NB4 (cell line): ENCODE results near the gene COL8A1.

Experiments used
- DNase-seq: peaks from one replicate; pipeline ENCODE4 v3.0.0; 2010; ENCODE audit warnings: low read depth
- H3K4me3 ChIP-seq: one replicate; pipeline ENCODE4 v1.5.1; 2011; ENCODE audit warnings: mild to moderate bottlenecking, low read depth, low read length, moderate library complexity
- MAX ChIP-seq: IDR thresholded peaks from 2 replicates; pipeline ENCODE4 v1.6.1; 2011; ENCODE audit warnings: low read depth, low read length
- MYC ChIP-seq: IDR thresholded peaks from 2 replicates; pipeline ENCODE4 v1.6.1; 2011; ENCODE audit warnings: low read depth, low read length
- POLR2A ChIP-seq: IDR thresholded peaks from 2 replicates; pipeline ENCODE4 v1.6.1; 2011; ENCODE audit warnings: mild to moderate bottlenecking; ENCODE audit not compliant: insufficient read length; ENCODE audit errors: extremely low read depth
- TF ChIP-seq, protein P1 (sequence below): IDR thresholded peaks from one replicate; pipeline ENCODE4 v1.5.1; 2012; ENCODE audit warnings: low read depth, low read length

Gene COL8A1

DNA sequence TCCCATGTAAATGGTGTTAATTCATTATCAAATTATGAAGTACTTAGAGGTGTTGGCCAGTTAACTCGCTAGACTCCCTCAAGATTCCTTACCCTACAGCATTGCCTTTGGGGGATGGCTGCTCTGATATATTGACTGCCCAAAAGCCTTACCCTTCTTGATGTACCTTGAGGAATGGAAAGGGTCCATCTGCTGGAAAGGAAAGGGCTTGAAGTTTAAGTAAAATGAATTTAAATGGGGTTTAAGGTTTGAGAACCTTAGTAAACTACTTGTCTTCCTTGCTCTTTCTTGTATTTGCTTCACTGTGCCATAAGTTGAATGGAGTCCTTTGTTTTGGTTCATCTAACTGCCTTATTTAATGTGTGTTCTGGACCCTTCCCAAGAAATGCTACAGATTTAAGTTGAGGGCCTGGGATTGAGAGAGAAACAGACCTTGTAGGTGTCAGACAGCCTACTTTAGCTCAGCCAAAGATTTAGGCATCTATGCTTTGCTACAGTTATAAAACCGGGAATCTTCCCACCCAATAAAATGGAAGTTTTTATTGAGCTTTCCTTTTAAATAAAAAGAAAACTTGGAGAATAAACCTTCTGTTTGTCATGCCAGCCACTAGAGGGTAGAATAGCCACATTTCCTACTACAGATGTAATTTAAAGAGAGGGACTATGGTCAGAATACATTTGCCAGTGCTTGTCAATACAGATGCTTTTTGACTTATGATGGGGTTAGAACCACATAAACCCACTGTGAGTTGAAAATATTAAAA lies 204.6 kb downstream of the COL8A1 start:
- no peak overlapping the region for H3K4me3 ChIP-seq
- TF ChIP-seq MAX = no peak
- TF ChIP-seq, protein P1, sequence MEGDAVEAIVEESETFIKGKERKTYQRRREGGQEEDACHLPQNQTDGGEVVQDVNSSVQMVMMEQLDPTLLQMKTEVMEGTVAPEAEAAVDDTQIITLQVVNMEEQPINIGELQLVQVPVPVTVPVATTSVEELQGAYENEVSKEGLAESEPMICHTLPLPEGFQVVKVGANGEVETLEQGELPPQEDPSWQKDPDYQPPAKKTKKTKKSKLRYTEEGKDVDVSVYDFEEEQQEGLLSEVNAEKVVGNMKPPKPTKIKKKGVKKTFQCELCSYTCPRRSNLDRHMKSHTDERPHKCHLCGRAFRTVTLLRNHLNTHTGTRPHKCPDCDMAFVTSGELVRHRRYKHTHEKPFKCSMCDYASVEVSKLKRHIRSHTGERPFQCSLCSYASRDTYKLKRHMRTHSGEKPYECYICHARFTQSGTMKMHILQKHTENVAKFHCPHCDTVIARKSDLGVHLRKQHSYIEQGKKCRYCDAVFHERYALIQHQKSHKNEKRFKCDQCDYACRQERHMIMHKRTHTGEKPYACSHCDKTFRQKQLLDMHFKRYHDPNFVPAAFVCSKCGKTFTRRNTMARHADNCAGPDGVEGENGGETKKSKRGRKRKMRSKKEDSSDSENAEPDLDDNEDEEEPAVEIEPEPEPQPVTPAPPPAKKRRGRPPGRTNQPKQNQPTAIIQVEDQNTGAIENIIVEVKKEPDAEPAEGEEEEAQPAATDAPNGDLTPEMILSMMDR = peak; percentile 28
- peak; percentile 50 for DNase-seq

GRCh38 chr3:99843590-99844258 lies 205.3 kb downstream of the COL8A1 start:
- no peak for DNase-seq
- TF ChIP-seq POLR2A = no peak
- TF ChIP-seq MYC = no peak
- no peak for TF ChIP-seq MAX
- TF ChIP-seq, protein P1 = no peak
- no peak overlapping the region for H3K4me3 ChIP-seq

- H3K4me3 ChIP-seq = no peak overlapping the region
- DNase-seq = peak; percentile 41
- TF ChIP-seq, protein P1 = no peak
- TF ChIP-seq MAX (no peak), POLR2A (no peak), MYC (no peak)
Measured at GRCh38 chr3:99845331-99845730, 206.9 kb downstream of the COL8A1 start.

DNA sequence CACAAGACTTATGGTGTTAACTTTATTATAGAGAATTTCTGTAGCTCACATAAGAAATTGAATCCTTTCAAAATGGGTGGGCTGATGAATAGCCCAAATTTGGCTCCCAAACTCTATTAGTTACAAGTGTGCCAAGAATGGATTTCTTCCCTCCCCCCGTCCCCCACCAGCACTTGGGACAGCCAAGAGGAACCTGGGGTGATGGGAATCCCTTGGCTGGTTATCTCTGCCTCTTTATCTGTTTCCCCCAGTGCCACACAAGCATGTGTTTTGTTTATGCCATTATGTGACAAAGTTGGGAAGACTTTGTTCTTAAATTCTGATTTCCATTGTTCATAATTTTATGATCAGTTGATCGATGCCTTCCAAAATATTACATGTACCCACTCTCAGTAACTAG lies 207.6 kb downstream of the COL8A1 start:
- no peak for TF ChIP-seq POLR2A
- TF ChIP-seq, protein P1 = no peak
- no peak for TF ChIP-seq MYC
- TF ChIP-seq MAX = no peak
- DNase-seq = no peak
- H3K4me3 ChIP-seq = no peak overlapping the region

GRCh38 chr3:99846477-99847160 lies 208.2 kb downstream of the COL8A1 start:
- no peak for TF ChIP-seq POLR2A
- no peak for TF ChIP-seq MAX
- TF ChIP-seq, protein P1 = no peak
- no peak for TF ChIP-seq MYC
- DNase-seq = no peak
- no peak overlapping the region for H3K4me3 ChIP-seq
